Progenitor cell of endocrine pancreas (in vitro differentiated cells): ENCODE data around the gene CEP43. TPM values are rescaled to one million over a fixed set of nuclear protein-coding genes. Genes with fewer than 3 reads are reported as not detected.

ENCODE experiments used
- DNase-seq: peaks from one replicate; pipeline ENCODE4 v3.0.0; 2021; ENCODE audit warnings: low spot score; ENCODE audit not compliant: unreplicated experiment
- H3K27ac Mint-ChIP-seq: 2 replicates; pipeline ENCODE4 v1.8.0; 2021; ENCODE audit warnings: mild to moderate bottlenecking, moderate library complexity, mixed read lengths
- H3K27me3 Mint-ChIP-seq: 2 replicates; pipeline ENCODE4 v1.8.0; 2021; ENCODE audit warnings: mixed read lengths
- H3K36me3 Mint-ChIP-seq: 2 replicates; pipeline ENCODE4 v1.8.0; 2022; ENCODE audit warnings: mixed read lengths; ENCODE audit not compliant: insufficient read depth
- H3K4me1 Mint-ChIP-seq: 2 replicates; pipeline ENCODE4 v1.8.0; 2021; ENCODE audit warnings: low read depth, mixed read lengths
- H3K4me3 Mint-ChIP-seq: 2 replicates; pipeline ENCODE4 v1.8.0; 2021; ENCODE audit warnings: low read depth, mild to moderate bottlenecking, moderate library complexity, mixed read lengths
- H3K9me3 Mint-ChIP-seq: 2 replicates; pipeline ENCODE4 v1.8.0; 2021; ENCODE audit warnings: low read depth, mixed read lengths
- total RNA-seq: library from RNA; stranded (reverse); gene quantifications from 2 replicates; pipeline ENCODE4 v1.2.1, GENCODE V29; 2021
- TF ChIP-seq, protein P1 (sequence below): fragments of 200-600 bp; sonication (generic); IDR thresholded peaks from one replicate; pipeline ENCODE4 v1.5.0; 2021; ENCODE audit warnings: antibody characterized with exemption, mild to moderate bottlenecking; ENCODE audit not compliant: unreplicated experiment

CEP43 gene
- total RNA-seq, 1 donor from 2014 or later = 47.1 TPM

DNA sequence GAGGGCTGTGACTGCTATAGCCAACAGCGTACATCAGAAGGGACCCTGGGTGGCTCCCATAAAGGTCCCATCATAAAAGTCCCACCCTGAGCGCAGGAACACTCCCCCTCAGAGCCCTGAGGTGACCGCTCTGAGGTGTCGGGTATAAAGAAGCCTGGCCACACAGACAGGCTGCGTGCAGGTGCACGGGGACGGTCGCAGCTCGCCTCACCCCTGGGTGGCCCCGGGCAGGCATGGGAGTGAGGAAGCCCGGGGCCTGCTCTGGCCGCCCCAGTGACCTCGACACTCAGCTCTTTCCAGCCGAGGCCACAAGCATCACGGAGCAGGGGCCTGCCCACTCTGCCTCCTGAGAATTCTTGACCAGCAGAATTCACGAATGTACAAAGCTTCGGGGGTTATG lies 28.4 kb upstream of the CEP43 start:
- H3K9me3 Mint-ChIP-seq = peaks cover 22% of the 10 kb centered on the region
- DNase-seq = no peak
- H3K4me3 Mint-ChIP-seq = no peak overlapping the region
- TF ChIP-seq, protein P1, sequence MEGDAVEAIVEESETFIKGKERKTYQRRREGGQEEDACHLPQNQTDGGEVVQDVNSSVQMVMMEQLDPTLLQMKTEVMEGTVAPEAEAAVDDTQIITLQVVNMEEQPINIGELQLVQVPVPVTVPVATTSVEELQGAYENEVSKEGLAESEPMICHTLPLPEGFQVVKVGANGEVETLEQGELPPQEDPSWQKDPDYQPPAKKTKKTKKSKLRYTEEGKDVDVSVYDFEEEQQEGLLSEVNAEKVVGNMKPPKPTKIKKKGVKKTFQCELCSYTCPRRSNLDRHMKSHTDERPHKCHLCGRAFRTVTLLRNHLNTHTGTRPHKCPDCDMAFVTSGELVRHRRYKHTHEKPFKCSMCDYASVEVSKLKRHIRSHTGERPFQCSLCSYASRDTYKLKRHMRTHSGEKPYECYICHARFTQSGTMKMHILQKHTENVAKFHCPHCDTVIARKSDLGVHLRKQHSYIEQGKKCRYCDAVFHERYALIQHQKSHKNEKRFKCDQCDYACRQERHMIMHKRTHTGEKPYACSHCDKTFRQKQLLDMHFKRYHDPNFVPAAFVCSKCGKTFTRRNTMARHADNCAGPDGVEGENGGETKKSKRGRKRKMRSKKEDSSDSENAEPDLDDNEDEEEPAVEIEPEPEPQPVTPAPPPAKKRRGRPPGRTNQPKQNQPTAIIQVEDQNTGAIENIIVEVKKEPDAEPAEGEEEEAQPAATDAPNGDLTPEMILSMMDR = no peak
- H3K27me3 Mint-ChIP-seq = no peaks in the 10 kb centered on the region
- H3K4me1 Mint-ChIP-seq = no peaks in the 10 kb centered on the region
- H3K36me3 Mint-ChIP-seq = peaks cover 14% of the 10 kb centered on the region
- no peak overlapping the region for H3K27ac Mint-ChIP-seq

DNA sequence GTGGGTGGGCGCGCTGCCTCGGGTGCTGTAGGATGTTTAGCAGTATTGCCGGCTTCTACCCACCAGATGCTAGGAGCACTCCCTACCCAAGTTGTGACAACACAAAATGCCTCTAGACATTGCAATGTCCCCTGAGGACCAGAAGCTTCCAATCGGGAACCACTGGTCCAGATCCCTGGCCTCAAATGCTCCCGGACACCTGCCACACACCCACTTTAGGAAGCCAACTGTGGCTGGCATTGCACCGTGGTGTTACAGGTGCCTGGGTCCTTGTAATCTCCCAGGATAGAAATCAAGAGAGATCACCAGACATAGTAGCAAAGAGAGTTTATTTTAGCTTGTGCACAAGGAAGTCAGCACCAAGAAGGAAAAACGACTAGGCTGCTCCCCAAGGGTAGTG lies 27.9 kb upstream of the CEP43 start:
- no peak overlapping the region for H3K27ac Mint-ChIP-seq
- H3K27me3 Mint-ChIP-seq = no peaks in the 10 kb centered on the region
- DNase-seq = no peak
- H3K9me3 Mint-ChIP-seq = peaks cover 18% of the 10 kb centered on the region
- TF ChIP-seq, protein P1 = no peak
- H3K4me3 Mint-ChIP-seq = no peak overlapping the region
- peaks cover 11% of the 10 kb centered on the region for H3K36me3 Mint-ChIP-seq
- H3K4me1 Mint-ChIP-seq = no peaks in the 10 kb centered on the region

DNA sequence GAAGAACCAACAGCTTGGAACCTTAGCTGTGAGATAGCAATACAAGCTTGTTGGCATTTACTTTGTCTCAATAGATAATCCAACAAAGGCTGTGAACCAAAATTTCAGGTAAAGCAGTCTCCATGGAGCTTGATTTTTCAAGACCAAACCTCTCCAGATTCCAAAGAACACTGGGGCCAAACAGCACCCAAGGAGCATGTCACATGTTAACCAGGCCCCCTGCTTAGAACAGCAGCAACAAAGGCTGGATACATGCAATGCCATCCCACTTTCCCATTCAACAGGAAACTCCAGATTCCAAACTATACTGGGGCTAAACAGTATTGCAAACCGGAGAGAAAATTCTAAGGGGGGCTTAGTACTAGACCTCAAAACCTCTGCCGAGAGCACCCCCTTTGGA lies 27.1 kb upstream of the CEP43 start:
- Mint-ChIP-seq H3K9me3 (peaks cover 10% of the 10 kb centered on the region), H3K4me3 (no peak overlapping the region), H3K4me1 (no peaks in the 10 kb centered on the region), H3K27ac (no peak overlapping the region), H3K27me3 (no peaks in the 10 kb centered on the region), H3K36me3 (peaks cover 6% of the 10 kb centered on the region)
- DNase-seq = no peak
- TF ChIP-seq, protein P1 = no peak

DNA sequence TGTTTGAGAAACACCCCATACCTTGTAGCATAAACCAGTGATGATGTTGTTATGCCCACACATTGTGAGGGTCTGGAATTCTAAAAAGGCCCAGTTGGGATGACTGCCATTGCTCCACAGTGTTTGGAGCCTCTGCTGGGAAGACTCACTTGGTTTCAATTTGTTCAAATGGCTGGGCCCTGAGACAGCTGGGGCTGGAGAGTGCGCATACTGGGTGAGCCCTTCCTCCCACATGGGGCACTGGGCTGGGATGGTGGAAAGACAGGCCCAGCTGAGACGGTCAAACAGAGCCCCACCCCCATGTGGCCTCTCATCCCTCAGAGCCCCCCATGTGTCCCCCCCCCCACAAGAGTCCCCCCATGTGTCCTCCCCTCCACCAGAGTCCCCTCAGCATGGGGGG lies 22.6 kb upstream of the CEP43 start:
- Mint-ChIP-seq H3K27ac (no peak overlapping the region), H3K4me3 (no peak overlapping the region), H3K36me3 (peaks cover 9% of the 10 kb centered on the region), H3K9me3 (no peaks in the 10 kb centered on the region), H3K4me1 (no peaks in the 10 kb centered on the region), H3K27me3 (no peaks in the 10 kb centered on the region)
- TF ChIP-seq, protein P1 = no peak
- no peak for DNase-seq

DNA sequence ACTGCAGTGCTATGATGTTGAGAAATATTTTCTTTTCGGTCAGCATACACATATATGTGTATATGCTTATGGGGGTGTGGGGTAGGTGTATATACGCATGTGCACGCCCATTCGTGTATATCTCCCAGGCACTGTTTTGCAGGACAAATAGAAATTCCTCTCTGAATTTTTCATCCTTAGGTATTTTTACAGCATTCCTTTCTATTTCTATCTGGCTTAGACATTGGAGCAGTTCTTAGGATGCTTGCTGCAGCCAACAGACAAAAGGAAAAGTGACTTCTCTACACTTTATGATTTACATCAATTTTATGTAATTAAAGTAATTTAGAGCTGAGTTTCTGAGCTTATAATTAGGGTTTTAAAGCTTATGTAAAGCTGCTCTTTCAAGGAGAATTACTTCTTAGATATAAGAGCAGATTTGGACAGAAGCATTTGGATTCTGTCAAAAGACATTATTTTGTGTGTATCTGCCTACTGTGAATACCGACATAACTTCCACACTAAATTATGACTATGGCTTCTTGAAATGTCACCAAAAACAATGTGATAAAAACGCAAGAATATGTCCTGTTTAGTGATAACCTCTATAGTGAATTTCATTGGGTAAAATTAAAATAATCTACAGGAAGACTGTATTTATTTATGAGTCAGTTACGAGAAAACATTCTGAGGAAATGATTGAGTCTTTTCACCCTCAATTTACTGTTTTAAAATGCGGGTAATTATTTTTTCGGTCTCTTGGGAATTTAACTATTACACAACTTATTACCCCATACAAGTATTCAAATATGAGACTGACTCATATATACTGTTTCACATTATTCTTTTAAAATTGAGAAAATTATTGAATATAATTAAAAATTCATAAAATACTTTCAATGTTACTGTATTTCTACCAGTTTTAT lies 21.3 kb upstream of the CEP43 start:
- Mint-ChIP-seq H3K36me3 (peaks cover 7% of the 10 kb centered on the region), H3K27me3 (no peaks in the 10 kb centered on the region), H3K9me3 (no peaks in the 10 kb centered on the region), H3K27ac (no peak overlapping the region), H3K4me1 (no peaks in the 10 kb centered on the region), H3K4me3 (no peak overlapping the region)
- TF ChIP-seq, protein P1 = no peak
- DNase-seq = no peak
